Vagina (tissue), 2 donors: ENCODE measurements around the gene CRISPLD2.

Experiments used
- POLR2A ChIP-seq, 2 donors: fragments of 450-650 bp; IDR thresholded peaks; one replicate each; pipeline ENCODE4 v1.6.1; 2017; ENCODE audit warnings: antibody characterized with exemption in 2 of 2, mild to moderate bottlenecking in 2 of 2, moderate library complexity in 2 of 2
- POLR2AphosphoS5 ChIP-seq, 2 donors: sonication (generic); formaldehyde crosslinking; IDR thresholded peaks; one replicate each; pipeline ENCODE4 v1.9.0; 2017; ENCODE audit warnings: antibody characterized with exemption in 2 of 2, mild to moderate bottlenecking in 2 of 2, low read depth in 1 of 2; ENCODE audit not compliant: insufficient read depth in 1 of 2
- TF ChIP-seq, protein P1 (sequence below), 3 experiments: fragments of 450-650 bp in 2 of 3; fragments of 200-600 bp in 1 of 3; sonication (generic) in 1 of 3; IDR thresholded peaks; one replicate each; pipeline ENCODE4 v1.5.1; 2017 to 2019; ENCODE audit warnings: antibody characterized with exemption in 3 of 3, mild to moderate bottlenecking in 2 of 3, moderate library complexity in 2 of 3

GRCh38 chr16:84861671-84862070, 41.9 kb downstream of the CRISPLD2 start:
- TF ChIP-seq, protein P1, sequence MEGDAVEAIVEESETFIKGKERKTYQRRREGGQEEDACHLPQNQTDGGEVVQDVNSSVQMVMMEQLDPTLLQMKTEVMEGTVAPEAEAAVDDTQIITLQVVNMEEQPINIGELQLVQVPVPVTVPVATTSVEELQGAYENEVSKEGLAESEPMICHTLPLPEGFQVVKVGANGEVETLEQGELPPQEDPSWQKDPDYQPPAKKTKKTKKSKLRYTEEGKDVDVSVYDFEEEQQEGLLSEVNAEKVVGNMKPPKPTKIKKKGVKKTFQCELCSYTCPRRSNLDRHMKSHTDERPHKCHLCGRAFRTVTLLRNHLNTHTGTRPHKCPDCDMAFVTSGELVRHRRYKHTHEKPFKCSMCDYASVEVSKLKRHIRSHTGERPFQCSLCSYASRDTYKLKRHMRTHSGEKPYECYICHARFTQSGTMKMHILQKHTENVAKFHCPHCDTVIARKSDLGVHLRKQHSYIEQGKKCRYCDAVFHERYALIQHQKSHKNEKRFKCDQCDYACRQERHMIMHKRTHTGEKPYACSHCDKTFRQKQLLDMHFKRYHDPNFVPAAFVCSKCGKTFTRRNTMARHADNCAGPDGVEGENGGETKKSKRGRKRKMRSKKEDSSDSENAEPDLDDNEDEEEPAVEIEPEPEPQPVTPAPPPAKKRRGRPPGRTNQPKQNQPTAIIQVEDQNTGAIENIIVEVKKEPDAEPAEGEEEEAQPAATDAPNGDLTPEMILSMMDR (IDR thresholded peaks at IDR 0.05) = no peak
- TF ChIP-seq POLR2A (IDR thresholded peaks at IDR 0.05) (no peak), POLR2AphosphoS5 (IDR thresholded peaks at IDR 0.05; ENCODE audit: insufficient read depth in 1 of 2, low read depth in 1 of 2) (peak in 1 of 2 donors; percentile 51)
